ENCODE measurements around the gene USP10. TPM values are rescaled to one million over a fixed set of nuclear protein-coding genes. Genes with fewer than 3 reads are reported as not detected.
"Not testable (repeated sequence)": the region's sequence is repeated elsewhere in the genome, so short reads cannot be mapped to it uniquely, and the experiment has no call there.

The USP10 gene
- total RNA-seq, 1 experiment from 2014 or later: 70.6 TPM

- no peak for DNase-seq (ENCODE audit: low read depth)
Observed at GRCh38 chr16:84673561-84673960, 26.2 kb upstream of the USP10 start.

GRCh38 chr16:84675423-84675822 is 24.4 kb upstream of the USP10 start:
- DNase-seq (ENCODE audit: low read depth): no peak

DNA sequence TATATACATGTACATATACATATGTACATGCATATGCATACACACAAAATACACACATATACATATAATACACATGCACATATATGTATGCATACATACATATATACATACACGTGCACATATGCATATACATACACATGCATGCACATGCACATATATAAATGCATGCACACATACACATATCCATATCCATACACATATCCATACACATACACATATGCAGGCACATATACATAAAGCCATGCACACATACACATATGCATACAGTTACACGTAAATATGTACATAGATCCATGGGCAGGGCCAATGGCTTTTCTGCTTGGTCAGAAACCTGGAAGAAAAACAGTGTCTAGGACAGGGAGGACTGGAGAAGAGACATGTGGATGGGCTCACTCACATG is 23.9 kb upstream of the USP10 start:
- no peak for DNase-seq (ENCODE audit: low read depth)

GRCh38 chr16:84677017-84677803 is 22.6 kb upstream of the USP10 start:
- DNase-seq (ENCODE audit: low read depth): no peak

DNA sequence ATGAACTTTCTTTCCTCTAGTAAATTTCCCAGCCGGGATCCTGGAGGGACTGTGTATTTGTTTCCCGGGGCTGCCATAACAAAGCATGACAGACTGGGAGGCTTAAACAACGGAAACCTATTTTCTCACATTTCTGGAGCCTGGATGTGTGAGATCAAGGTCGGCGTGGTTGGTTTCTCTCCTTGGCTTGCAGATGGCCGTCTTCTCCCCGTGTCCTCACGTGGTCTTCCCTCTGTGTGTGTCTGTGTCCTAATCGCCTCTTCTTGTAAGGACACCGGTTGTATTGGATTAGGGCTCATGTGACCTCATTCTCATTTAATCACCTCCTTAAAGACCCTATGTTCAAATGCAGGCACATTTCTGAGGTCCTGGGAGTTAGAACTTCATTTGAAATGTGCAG is 22.0 kb upstream of the USP10 start:
- DNase-seq (ENCODE audit: low read depth): no peak

- no peak for DNase-seq (ENCODE audit: low read depth)
Observed at GRCh38 chr16:84678541-84678940, 21.3 kb upstream of the USP10 start.

- no peak for DNase-seq (ENCODE audit: low read depth)
Observed at GRCh38 chr16:84680165-84680842, 19.5 kb upstream of the USP10 start.

- no peak for DNase-seq (ENCODE audit: low read depth)
Observed at GRCh38 chr16:84680843-84681629, 18.8 kb upstream of the USP10 start.

GRCh38 chr16:84683691-84684591 is 15.9 kb upstream of the USP10 start:
- DNase-seq (ENCODE audit: low read depth): no peak

DNA sequence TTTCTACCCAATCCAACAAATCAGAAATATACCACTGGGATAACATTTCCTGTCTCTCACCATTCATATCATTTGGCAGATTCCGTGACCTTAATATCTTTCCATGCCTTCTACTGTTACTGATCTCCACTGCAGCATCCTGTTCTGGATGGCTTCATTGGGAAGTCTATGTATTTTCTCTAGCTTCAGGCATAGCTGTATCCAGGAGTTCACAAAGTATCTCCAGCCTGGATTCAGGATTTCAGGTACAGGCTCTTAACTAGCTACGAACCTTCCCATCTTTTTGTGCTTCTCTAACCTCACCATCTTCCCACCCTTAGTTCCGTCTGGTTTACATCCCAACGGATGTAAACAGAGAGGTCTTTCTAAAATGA is 15.2 kb upstream of the USP10 start:
- no peak for DNase-seq (ENCODE audit: low read depth)

DNA sequence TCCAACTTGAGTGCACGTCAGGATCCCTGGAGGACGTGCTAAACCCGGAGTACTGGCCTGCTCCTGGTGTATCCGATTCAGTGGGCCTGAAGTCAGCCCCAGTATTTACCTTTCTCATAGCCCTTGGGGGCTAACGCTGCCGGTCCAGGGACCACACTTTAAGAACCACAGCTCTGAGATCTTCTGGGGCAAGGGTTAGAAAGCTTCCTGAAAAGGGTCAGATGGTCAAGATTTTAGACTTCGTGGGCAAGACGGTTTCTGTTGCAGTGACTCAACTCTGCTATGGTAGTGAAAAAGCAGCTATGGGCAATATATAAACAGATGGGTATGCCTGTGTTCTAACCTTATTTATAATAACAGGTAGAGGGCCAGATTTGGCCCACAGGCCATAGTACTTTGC is 14.6 kb upstream of the USP10 start:
- no peak for DNase-seq (ENCODE audit: low read depth)

DNA sequence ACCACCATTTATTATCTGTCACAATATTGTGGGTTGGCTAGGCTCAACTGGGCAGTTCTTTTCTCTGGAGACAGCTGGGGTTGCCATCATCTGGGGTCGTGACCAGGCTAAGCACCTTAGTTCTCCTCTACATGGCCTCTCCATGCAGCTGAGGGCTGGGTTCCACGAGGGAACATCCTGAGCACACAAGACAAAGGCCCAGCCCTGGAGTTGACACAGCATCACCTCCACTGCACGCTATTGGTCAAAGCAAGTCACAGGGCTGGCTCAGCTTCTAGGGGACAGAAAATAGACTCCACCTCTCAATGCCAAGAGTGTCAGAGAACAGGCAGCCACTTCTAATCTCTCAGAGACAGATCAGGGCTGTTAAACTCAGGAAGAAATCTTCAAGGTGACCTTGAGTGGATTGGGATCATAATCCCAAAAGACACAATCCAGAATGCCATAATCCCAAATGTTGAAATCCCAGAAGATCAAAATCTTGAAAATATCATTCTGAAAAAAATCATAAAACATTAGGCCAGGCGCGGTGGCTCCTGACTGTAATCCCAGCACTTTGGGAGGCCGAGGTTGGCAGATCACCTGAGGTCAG is 13.0 kb upstream of the USP10 start:
- DNase-seq (ENCODE audit: low read depth): peak; percentile 16

- peak; percentile 98 for DNase-seq (ENCODE audit: low read depth)
Observed at GRCh38 chr16:84687715-84688114, 12.1 kb upstream of the USP10 start.

DNA sequence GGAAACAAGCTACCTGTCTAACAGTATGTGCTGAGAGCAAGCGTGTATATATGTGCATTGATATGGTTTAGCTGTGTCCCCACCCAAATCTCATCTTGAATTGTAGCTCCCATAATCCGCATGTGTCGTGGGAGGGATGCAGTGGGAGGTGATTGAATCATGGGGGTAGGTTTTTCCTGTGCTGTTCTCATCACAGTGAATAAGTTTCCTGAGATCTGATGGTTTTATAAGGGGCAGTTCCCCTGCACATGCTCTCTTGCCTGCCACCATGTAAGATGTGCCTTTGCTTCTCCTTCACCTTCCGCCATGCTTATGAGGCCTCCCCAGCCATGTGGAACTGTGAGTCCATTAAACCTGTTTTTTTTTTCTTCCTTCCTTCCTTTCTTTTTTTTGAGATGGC is 11.6 kb upstream of the USP10 start:
- not testable (repeated sequence) for DNase-seq (ENCODE audit: low read depth)

GRCh38 chr16:84689111-84689510 is 10.7 kb upstream of the USP10 start:
- peak; percentile 92 for DNase-seq (ENCODE audit: low read depth)

DNA sequence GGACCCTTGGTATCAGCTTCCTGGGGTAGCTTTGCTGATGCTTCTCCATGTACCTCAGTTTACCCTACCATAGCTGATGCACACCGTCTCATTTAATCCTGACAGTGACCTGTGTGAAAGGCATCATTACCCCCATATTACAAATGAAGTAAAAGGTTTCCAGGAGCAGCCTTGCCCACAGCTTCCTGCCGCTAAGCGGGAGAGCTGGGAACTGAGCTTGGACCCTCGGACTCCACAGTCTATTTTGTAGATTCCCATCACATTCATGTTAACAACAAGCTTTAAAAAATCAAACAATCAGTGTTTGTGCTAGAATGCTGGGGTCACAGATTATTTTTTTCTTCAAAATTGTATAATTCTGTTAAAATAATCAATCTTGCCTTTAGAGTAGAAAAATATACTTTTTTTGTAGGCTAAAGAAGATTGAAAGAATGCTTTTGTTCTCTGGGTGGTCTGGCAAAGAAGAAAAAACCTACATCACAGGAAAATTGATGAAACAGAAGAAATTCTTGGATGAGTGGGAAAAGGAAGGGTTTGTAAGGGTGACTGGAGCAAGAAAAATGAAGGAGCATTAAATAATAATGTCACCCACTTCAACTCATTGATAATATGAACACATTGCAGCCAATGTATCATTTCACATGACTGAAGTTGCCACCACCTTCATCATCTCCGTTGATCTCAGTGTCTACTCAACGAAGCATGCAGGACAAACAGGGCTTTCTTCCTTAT is 9.5 kb upstream of the USP10 start:
- no peak for DNase-seq (ENCODE audit: low read depth)

DNA sequence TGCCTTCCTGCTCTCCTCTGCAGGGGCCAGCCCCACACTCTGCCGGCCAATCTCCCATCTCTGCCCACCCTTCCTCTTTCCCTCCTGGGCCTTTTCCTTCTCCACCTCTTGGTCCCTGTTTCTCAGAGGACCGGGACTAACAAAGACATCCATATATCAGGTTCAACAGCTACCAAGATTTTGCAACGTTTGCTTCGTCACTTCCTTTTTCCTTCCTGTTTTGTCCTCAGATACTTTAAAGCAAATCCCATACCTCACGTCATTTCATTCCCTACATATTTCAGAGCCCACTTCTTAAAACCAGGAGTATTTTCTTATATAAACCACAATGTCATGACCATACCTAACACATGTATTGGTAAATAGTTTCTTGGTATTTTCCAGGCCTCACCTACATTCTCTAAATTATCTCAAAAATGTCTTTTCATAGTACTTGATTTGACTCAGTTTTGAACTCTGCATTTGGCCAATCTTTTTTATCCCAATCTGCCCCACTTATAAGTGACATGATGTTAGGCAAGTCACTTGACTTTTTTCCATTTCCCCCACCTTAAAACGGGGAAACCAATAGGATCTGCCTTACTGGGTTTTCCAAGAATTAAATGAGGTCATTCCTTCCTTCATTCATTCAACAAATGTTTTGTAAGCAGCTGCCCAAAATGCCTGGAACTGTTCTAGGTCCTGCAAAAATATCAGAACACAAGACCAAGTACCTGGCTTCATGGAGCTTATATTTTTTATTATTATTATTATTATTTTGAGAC is 7.2 kb upstream of the USP10 start:
- DNase-seq (ENCODE audit: low read depth): no peak

DNA sequence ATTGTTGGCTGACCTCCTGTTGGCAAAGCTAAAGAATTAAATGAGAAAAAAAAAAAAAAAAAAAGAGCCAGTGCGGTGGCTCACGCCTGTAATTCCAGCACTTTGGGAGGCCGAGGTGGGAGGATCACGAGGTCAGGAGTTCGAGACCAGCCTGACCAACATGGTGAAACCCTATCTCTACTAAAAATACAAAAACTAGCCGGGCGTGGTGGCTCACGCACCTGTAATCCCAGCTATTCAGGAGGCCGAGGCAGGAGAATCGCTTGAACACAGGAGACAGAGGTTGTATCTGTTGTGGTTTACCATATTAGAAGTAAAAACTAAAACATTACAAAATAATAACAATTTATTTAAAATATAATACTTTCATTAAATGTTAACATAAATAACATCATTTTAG is 5.9 kb upstream of the USP10 start:
- not testable (repeated sequence) for DNase-seq (ENCODE audit: low read depth)

DNA sequence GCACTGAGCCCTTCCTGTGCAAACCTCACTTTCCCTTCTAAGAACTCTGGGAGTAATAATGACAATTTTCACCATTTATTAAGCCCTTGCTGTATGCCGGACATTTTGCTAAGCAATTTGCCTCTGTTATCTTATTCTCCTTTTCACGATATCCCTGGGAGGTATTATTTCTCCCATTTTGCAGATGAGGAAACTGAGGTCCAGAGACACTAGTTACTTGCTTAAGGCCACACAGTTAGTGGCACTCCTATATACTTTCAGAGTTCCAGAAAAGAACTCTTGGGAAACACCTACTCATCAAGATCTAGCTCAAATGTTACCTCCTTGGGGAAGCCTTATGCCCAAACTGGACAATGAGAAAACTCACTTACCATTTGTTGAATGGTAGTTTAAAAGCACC is 4.8 kb upstream of the USP10 start:
- no peak for DNase-seq (ENCODE audit: low read depth)
